ENCODE data around the gene C20orf202.

DNA sequence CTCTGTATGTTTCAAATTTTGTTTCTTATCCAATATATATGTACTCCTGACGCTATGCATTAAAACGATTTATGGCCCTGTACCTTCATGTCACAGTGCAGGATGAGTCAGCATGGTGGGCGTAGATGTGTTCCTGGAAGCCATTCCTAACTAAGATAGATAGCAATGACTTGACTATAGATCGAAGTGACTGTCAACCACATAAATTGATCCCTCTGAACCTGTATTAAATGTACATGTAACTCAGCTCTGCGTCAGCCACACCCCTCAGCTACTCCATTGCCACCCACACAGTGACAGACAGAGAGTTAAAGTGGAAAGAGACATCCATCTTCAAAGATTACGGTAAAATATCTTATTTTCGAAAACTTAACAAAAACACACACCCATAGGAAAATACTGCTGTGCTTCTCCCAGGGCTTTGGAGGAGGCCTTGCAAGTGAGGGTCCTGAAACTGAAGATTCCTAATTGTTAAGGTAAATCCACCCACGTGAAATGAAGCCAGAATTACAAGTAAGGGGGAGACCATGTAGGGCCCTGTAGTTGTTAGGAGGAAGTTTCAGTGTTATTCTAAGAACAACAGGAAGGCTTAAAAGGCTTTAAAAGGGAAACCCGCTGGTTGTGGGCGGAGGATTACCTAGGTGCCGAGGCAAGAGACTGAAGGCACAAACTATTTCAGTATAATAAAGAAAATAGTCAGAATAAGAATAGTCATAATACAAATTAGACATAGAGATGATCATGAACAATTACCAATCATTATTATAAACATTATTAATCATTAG lies 12.3 kb downstream of the C20orf202 start:
- TF ChIP-seq, protein P1, sequence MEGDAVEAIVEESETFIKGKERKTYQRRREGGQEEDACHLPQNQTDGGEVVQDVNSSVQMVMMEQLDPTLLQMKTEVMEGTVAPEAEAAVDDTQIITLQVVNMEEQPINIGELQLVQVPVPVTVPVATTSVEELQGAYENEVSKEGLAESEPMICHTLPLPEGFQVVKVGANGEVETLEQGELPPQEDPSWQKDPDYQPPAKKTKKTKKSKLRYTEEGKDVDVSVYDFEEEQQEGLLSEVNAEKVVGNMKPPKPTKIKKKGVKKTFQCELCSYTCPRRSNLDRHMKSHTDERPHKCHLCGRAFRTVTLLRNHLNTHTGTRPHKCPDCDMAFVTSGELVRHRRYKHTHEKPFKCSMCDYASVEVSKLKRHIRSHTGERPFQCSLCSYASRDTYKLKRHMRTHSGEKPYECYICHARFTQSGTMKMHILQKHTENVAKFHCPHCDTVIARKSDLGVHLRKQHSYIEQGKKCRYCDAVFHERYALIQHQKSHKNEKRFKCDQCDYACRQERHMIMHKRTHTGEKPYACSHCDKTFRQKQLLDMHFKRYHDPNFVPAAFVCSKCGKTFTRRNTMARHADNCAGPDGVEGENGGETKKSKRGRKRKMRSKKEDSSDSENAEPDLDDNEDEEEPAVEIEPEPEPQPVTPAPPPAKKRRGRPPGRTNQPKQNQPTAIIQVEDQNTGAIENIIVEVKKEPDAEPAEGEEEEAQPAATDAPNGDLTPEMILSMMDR (IDR thresholded peaks at IDR 0.05; ENCODE audit: insufficient read depth, low read length, poor library complexity, severe bottlenecking): no peak
- no peak for TF ChIP-seq EZH2phosphoT487 (conservative IDR thresholded peaks at IDR 0.05; ENCODE audit: low read length)
